Vagina (tissue), 2 donors: ENCODE results near the gene ANGPT4. TPM values are rescaled to one million over a fixed set of nuclear protein-coding genes. Genes with fewer than 3 reads are reported as not detected.
A peak's percentile ranks its signal among the peaks of the same experiment; 100 is the strongest.

Experiments
- DNase-seq, 2 donors: peaks; one replicate each; pipeline ENCODE4 v3.0.0-alpha.2; 2017; ENCODE audit errors: extremely low spot score in 2 of 2
- H3K27ac ChIP-seq: fragments of 200-600 bp; sonication (generic); one replicate; pipeline ENCODE4 v1.5.1; 2019
- H3K27me3 ChIP-seq: fragments of 200-600 bp; sonication (generic); one replicate; pipeline ENCODE4 v1.5.1; 2019
- H3K36me3 ChIP-seq, 2 donors: fragments of 200-600 bp; sonication (generic); one replicate each; pipeline ENCODE4 v1.5.1; 2017 to 2019
- H3K4me1 ChIP-seq: fragments of 200-600 bp; sonication (generic); one replicate; pipeline ENCODE4 v1.5.1; 2019
- H3K4me3 ChIP-seq, 2 donors: fragments of 200-600 bp; sonication (generic); 1 replicate in 1 of 2; 2 replicates in 1 of 2; pipeline ENCODE4 v1.5.1; 2016 to 2019
- H3K9me3 ChIP-seq: fragments of 200-600 bp; sonication (generic); one replicate; pipeline ENCODE4 v1.5.1; 2019
- POLR2A ChIP-seq, 2 donors: fragments of 450-650 bp; IDR thresholded peaks; one replicate each; pipeline ENCODE4 v1.6.1; 2017; ENCODE audit warnings: antibody characterized with exemption in 2 of 2, mild to moderate bottlenecking in 2 of 2, moderate library complexity in 2 of 2
- POLR2AphosphoS5 ChIP-seq, 2 donors: sonication (generic); formaldehyde crosslinking; IDR thresholded peaks; one replicate each; pipeline ENCODE4 v1.9.0; 2017; ENCODE audit warnings: antibody characterized with exemption in 2 of 2, mild to moderate bottlenecking in 2 of 2, low read depth in 1 of 2; ENCODE audit not compliant: insufficient read depth in 1 of 2
- intact Hi-C: fragments of 100-400 bp; cut with DNase I; formaldehyde crosslinking; loops from one replicate; pipeline ENCODE4 v1.15.1; 2023
- total RNA-seq: library from RNA; depleted of rRNA; stranded (reverse); fragments of >200 nt; gene quantifications from one replicate; pipeline ENCODE4 v1.2.3, GENCODE V29; 2016
- TF ChIP-seq, protein P1 (sequence below), 3 experiments: fragments of 450-650 bp in 2 of 3; fragments of 200-600 bp in 1 of 3; sonication (generic) in 1 of 3; IDR thresholded peaks; one replicate each; pipeline ENCODE4 v1.5.1; 2017 to 2019; ENCODE audit warnings: antibody characterized with exemption in 3 of 3, mild to moderate bottlenecking in 2 of 3, moderate library complexity in 2 of 3

Gene ANGPT4
- total RNA-seq, 1 donor from 2014 or later = 0.98 TPM

DNA sequence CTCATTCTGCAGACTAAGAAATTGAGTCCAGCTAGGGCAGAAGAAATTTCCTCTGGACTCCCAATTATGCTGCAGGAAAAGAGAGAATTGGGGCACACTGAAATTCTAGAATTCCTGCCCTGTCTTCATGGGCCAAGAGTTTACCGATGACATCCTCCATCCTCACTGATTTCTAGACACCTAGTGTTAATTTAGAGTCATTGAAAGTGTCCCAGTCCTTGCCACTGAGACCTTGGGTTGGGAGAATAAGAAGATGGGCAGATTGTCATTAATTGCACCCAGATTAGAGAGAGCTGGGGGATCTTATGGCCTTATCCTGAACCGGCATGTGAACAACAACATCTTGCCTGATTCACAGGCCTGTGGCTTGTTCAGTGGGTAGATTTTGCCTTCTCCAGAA, 29.0 kb downstream of the ANGPT4 start:
- intact Hi-C loops = no loop called here
- no peaks in the 10 kb centered on the region for H3K9me3 ChIP-seq
- H3K27ac ChIP-seq = no peak overlapping the region
- H3K27me3 ChIP-seq = no peaks in the 10 kb centered on the region
- TF ChIP-seq, protein P1, sequence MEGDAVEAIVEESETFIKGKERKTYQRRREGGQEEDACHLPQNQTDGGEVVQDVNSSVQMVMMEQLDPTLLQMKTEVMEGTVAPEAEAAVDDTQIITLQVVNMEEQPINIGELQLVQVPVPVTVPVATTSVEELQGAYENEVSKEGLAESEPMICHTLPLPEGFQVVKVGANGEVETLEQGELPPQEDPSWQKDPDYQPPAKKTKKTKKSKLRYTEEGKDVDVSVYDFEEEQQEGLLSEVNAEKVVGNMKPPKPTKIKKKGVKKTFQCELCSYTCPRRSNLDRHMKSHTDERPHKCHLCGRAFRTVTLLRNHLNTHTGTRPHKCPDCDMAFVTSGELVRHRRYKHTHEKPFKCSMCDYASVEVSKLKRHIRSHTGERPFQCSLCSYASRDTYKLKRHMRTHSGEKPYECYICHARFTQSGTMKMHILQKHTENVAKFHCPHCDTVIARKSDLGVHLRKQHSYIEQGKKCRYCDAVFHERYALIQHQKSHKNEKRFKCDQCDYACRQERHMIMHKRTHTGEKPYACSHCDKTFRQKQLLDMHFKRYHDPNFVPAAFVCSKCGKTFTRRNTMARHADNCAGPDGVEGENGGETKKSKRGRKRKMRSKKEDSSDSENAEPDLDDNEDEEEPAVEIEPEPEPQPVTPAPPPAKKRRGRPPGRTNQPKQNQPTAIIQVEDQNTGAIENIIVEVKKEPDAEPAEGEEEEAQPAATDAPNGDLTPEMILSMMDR (IDR thresholded peaks at IDR 0.05) = no peak
- TF ChIP-seq POLR2AphosphoS5 (IDR thresholded peaks at IDR 0.05; ENCODE audit: insufficient read depth in 1 of 2, low read depth in 1 of 2) = no peak
- TF ChIP-seq POLR2A (IDR thresholded peaks at IDR 0.05) = no peak
- DNase-seq = no peak
- no peak overlapping the region for H3K4me3 ChIP-seq
- peaks cover 11% of the 10 kb centered on the region for H3K4me1 ChIP-seq
- no peaks in the 10 kb centered on the region for H3K36me3 ChIP-seq

DNA sequence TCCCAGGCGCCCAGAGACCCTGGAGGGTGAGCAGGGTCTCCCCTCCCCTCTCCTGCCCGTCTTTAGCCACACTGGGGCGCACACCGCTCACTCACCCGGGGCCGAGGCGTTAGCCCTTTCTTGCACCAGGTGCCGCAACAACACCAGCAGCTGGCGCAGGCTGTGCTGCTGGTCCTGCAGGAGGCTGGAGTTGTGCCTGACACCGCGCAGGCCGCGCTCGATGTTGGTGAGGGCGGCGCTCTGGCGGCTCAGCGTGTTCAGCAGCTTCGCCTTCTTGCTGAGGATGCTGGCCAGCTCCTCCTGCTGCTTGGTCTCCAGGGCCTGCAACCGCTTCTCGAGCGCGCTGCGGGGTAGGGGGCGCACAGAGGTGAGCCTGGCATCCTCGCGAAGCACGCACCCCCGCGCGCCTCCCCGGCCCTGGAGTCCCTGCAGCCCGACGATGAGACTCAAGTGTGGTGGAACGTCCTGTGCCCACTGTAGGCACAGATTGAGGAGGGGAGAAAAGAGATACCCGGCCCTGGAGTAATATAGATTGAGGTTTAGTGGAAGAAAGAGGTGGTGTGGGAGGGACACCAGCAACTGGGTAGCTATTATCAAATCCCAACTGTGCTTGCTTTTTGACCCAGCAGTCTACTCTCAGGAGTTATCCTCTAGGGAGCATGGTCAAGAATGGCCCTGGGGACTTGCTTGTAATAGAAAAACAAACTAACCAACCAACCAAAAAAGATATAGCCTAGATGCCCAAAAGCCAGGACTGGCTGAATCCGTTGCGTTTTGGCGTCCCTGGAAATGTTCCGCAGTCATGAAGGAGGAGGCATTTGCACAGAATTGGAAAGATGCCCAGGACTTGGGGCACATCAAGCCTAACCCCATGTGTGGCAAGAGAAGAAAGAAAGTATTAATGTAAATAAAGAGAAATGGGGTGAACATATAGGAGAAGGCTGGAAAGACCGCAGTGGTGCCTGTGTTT, 30.9 kb downstream of the ANGPT4 start:
- no peaks in the 10 kb centered on the region for H3K9me3 ChIP-seq
- H3K4me3 ChIP-seq = no peak overlapping the region
- H3K27me3 ChIP-seq = no peaks in the 10 kb centered on the region
- H3K36me3 ChIP-seq = no peaks in the 10 kb centered on the region
- no peak overlapping the region for H3K27ac ChIP-seq
- TF ChIP-seq, protein P1 (IDR thresholded peaks at IDR 0.05) = no peak
- no peak for TF ChIP-seq POLR2A (IDR thresholded peaks at IDR 0.05)
- intact Hi-C loops = no loop called here
- H3K4me1 ChIP-seq = peaks cover 11% of the 10 kb centered on the region
- no peak for DNase-seq

DNA sequence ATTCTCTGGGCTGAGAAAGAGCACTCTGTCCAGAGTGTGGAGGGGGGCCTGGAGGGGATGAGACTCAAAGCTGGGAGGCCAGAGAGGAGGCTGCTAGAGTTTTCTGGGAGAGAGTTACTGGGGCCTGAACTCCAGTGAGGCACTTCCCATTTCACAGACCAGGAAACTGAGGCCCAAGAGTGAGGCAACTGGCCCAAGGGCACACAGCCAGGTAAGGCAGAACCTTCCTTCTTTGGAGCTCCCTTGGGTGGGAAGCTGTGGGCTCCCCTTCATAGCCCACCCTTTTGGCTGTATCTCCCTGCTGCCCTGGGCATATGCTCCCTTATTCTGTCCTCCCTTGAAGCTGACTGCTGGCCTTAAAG, 34.4 kb downstream of the ANGPT4 start:
- H3K9me3 ChIP-seq = no peaks in the 10 kb centered on the region
- peaks cover 11% of the 10 kb centered on the region for H3K4me1 ChIP-seq
- no peak overlapping the region for H3K4me3 ChIP-seq
- H3K27me3 ChIP-seq = no peaks in the 10 kb centered on the region
- intact Hi-C loops = no loop called here
- no peaks in the 10 kb centered on the region for H3K36me3 ChIP-seq
- no peak overlapping the region for H3K27ac ChIP-seq
- TF ChIP-seq POLR2AphosphoS5 (IDR thresholded peaks at IDR 0.05; ENCODE audit: insufficient read depth in 1 of 2, low read depth in 1 of 2) = no peak
- TF ChIP-seq, protein P1 (IDR thresholded peaks at IDR 0.05) = no peak
- TF ChIP-seq POLR2A (IDR thresholded peaks at IDR 0.05) = no peak
- DNase-seq = no peak

DNA sequence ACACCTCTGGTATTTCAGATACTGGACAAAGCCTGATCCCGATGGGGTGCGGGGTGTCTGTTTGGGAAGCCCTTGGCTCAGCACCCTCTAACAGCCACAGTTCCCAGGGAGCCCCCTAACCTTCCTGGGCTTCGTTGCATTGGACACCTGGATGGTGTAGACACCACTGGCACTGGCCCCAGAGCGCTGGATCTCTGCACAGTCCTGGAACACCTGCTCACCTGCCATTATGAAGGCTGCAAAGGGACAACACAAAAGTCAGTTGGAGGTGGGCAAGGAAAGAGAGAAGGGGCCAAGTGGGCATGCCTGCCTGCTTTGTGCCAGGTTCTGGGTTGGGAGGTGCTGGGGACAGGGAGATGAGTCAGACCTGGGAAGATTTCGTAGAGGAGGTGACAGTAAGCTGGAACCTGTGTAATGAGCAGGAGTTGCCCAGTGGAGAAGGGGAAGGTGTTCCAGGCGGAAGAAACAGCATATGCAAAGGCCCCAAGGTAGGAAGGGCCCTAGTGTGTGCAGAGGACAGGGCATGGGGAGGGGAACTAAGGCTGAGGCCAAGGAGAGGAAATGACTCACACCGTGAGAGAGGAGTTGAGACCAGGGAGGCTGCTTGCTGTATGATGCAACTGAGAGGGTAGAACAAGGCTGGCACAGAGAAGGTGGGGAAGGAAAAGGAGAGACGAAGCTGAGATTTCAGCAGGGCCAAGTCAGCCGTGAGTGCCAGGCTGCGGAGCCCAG, 34.9 kb downstream of the ANGPT4 start:
- H3K4me1 ChIP-seq = peaks cover 11% of the 10 kb centered on the region
- TF ChIP-seq POLR2AphosphoS5 (IDR thresholded peaks at IDR 0.05; ENCODE audit: insufficient read depth in 1 of 2, low read depth in 1 of 2) (no peak), POLR2A (IDR thresholded peaks at IDR 0.05) (no peak)
- TF ChIP-seq, protein P1 (IDR thresholded peaks at IDR 0.05) = no peak
- intact Hi-C loops = no loop called here
- no peaks in the 10 kb centered on the region for H3K9me3 ChIP-seq
- no peaks in the 10 kb centered on the region for H3K36me3 ChIP-seq
- DNase-seq = peak in 1 of 2 donors; percentile 79
- no peak overlapping the region for H3K4me3 ChIP-seq
- H3K27ac ChIP-seq = no peak overlapping the region
- no peaks in the 10 kb centered on the region for H3K27me3 ChIP-seq
